SW480 (cell line): ENCODE data around the gene FOXA2.

Experiments used
- DNase-seq: peaks from one replicate; pipeline ENCODE4 v3.0.0-alpha.2; 2016; ENCODE audit warnings: low spot score

The FOXA2 gene

GRCh38 chr20:22583773-22584521, 425 bp downstream of the FOXA2 start:
- peak; percentile 88 for DNase-seq

DNA sequence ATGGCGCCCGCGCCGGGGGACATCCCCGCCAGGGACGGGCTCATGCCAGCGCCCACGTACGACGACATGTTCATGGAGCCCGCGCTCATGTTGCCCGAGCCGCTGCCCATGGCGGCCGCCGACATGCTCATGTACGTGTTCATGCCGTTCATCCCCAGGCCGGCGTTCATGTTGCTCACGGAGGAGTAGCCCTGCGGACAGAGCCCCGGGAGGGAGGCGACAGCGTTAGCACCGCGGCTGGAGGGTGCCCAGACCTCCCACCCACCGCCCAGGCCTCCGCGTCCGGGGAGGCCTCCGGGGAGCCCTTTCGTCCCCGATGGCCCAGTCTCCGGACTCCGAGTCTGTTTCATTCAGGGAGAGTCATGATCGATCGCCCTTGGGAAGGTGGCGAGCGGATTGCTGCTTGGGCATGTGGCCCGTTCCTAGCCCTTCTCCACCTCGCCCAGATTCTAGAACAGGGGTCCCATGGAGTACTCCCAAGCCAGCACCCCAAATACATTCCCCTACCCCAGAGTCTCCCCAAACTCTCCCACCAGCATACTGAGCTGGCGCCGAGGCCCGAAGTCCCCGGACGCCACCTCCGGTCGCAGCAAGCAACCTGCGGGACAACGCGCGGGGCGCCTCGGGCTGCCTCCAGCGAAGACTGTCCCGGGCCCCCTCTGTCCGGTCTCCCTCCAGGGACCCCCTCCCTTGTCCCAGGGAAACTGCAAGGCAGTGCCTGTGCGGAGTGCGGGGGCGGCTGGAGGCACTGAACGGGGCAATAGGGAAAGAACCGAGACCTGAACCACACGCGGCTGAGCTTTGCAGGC, 1.2 kb downstream of the FOXA2 start:
- peak; percentile 18 for DNase-seq

- DNase-seq = no peak
Observed at GRCh38 chr20:22582386-22582963, 1.9 kb downstream of the FOXA2 start.

GRCh38 chr20:22581437-22582385, 2.7 kb downstream of the FOXA2 start:
- no peak for DNase-seq

DNA sequence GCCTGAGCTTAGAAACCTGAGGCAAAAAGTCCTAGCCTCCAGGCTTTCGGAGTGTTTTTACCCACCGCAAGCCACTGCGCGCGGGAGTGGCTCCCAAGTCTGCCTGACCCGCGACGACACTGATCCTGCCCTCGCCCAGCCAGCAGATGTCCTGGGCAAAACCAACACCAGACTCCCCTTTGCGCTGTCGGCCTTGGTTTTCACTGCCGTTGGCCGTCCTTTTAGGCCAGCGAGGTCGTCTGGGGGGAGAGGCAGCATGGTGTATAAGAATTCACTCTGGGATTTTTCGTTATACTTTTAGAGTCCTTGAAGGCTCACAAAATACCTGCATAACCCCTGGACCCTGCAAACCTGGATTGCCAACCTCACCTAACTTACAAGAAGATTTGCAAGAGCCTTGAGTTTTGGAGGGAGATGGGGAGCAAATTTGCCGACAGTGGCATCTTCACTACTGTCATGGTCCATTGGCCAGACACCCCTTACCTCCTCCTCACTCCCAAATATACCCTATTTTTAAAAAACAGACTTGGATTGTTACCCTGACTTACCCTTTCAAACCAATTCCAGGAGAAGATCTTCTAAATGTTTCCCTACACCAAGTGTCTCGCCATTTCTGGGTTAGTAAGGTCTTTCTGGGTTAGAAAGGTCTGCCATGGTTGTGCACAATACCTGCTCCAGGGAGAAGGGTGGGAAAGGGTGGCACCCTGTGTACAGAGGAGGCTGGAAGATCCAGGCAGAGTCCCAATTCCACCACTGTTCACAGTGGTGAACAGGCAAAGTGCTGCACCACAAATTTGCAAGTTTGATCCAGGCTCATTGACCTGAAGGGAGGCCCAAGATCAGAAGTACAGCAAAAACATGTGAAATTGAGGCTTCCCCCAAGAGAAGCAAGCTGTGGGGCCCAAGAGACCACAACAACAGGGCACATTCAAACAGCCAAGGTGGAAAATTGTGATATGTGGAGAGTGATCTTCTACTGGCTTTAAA, 4.4 kb downstream of the FOXA2 start:
- no peak for DNase-seq

DNA sequence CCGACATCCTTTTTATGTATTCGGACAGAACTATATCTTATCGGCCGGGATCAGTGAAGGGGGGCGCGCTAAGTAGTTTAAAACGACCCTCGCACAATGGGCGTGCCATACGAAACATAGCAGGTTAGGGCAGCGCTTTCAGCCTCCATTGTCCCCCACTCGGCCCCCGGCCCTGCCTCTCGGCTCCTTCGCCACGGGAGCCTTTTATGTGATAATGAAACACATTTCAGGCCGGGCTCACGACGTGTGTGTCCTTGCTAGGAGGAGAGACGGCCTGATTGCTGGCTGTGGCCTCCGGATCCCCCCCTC, 5.3 kb downstream of the FOXA2 start:
- no peak for DNase-seq

DNA sequence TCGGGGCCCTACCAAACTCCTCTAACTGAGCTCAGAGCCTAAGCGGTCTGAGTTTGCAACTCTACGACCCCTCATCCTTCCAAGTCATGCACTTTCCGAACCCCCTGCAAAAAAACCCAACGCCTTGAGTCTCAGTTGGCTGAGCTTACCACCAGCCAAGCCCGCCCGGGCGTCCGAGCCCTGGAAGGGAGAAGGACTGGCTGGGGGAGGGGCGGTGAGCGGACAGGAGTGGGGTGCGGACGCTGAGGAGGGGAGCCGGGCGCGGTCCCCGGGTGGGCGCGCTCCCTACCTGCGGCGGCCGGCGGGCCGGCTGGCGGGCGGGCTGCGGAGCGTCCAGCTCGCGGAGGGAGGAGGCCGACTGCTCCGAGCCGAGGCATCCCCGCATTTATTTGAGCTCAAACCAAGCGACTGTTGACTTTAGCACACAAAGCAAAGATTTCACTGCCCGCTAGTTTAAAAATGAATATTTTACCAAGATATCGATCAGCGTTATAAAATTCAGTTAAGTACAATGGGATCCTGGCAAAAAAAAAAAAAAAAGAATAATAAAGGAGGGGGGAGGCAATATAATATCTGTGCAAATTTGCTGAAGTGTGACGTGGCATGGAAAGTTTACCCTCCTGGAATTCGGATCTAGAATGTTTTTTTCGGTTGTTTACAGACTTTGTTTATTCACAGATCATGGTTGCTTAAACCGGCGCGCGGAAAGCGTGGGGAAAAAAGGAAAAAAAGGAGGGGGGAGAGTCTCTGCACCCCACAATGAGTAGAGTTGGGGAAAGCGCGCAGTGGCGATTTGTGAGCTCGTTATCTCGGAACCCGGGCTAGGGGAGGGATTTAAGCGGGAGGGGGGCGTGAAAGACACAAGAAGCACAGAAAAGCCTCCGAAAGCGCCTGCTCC, 5.9 kb downstream of the FOXA2 start:
- DNase-seq = no peak

DNA sequence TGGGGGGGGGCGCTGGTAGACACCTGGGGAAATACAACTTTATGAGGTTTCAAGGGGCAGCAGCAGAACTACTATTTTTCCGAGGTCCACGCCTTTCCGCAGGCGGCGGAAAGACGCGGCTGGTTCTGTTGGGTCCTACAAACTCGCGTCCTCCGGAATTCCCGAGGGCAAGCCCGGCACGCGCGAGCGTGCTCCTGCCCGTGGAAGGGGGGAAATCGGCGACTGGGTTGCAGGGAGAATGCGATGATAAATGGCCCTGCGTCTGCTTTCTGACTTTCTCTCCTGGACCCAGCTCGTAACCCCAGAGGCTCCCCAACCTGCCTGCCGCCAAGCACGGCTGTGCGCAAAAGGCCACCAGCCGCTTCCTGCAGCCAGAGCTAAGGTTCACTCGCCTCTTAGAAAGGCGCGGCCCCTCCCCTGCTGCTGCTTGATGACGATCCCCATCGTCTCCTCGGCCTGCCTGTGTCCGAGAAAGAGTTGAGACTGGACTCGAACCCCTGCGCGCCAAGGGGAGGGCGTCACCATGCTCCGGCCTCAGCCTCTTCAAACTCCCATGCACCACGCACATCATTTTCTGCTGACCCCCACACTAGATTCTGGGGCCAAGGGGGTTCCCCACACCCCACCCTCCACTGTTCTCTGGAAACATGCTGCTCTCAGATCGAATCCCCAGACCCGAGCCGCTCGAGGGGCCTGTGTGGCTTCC, 6.7 kb downstream of the FOXA2 start:
- no peak for DNase-seq

- DNase-seq = no peak
Observed at GRCh38 chr20:22576733-22577514, 7.4 kb downstream of the FOXA2 start.

DNA sequence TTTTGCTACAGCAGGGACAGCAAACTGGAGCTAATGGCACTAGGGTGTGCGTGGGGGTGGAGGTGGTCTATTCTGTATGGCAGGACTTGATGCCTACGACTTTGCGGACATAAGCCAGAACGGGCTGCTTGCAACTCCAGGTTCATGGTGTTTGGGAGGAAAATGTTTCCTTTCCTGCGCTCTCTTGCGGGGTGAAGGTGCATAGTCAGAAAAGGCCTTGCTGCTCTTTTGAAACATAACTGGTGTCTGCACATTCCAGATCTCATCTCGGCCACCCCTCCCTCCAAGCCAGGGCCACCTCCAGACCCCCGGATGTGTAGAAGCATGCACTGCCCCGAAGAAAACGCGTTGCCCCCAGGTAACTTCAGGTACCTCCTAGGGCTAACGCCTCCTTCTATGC, 8.1 kb downstream of the FOXA2 start:
- DNase-seq = no peak

DNA sequence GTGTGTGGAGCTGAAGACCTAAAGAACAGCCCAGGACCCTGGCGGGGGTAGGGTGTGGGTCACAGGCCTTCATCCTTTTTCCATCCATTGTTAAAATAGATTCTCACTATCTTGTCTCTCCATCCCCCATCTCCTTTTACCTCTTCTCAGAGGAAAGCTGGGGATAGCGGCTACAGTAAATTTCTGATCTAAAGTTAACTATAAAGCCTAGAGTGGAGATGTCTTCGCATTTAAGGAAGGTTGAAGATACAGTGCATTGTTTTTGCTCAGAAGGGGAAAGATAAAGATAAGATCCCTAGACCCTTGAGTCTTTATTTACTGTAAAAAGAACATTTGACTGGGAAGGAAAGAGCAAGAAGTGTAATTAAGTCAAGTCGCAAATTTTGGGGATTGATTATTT, 8.6 kb downstream of the FOXA2 start:
- DNase-seq = no peak

- DNase-seq = no peak
Observed at GRCh38 chr20:22575087-22575721, 9.2 kb downstream of the FOXA2 start.

DNA sequence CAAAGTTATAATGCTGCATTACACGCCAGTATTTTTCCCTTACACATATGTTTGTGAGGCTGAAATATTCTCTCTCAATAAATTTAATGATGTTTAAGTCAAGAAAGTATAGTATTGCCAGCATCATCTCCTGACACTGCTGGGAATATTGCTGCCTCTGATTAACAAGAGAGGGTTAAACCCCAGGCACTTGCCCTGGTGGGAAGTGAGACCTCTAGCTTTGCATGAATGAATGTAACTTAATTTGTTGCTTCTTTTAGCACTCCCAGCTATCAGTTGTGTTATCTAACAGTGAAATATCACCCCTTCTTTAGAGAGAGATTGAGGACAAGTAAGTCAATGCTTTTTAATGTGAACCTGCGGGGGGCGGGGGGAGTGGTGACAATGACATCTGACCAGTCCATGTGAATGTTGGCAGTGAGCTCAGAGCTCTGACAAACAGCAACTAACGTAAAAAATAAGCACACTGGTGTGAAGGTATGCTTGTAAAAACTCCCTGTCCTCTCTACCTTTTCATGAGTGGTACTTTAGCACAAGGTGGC, 9.8 kb downstream of the FOXA2 start:
- no peak for DNase-seq

DNA sequence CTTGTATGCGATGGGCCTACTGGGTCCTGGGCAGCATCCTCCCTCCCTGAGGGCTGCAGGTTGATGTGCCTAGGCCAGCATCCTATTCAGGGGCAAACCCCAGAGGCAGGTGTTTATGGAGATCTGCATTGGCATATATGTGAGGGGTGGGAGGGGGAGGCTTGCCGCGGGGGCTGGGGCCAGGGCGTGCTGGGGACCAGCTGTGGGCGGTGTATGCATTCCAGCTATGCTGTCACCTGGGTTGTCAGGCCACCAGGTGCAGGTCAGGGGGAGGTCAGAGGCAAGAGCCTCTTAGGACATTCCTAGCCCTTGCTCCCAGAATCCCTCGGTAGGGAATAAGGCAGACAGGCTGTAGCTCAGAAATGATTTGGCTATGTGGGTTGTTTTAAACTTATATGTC, 11.9 kb downstream of the FOXA2 start:
- DNase-seq = no peak

DNA sequence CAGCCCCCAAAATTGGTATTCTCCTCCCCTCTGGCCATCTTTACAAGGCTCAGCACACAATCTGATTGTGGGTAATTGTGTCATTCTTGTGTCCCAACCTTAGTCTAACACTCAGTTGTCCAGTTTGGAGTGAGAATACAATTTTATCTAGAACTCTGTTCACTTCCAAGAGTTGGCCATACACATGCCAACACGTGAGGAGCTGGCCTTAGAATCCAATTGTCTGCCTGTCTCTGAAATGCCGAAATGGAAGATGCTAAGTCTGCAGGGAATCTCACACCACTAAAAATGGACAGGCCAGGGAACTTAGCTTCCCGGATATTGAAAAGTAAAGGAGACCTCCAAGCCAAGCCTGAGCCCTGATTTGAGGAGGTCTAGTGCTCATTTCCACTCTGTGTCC, 12.3 kb downstream of the FOXA2 start:
- no peak for DNase-seq

GRCh38 chr20:22569353-22569752, 15.0 kb downstream of the FOXA2 start:
- DNase-seq = no peak

DNA sequence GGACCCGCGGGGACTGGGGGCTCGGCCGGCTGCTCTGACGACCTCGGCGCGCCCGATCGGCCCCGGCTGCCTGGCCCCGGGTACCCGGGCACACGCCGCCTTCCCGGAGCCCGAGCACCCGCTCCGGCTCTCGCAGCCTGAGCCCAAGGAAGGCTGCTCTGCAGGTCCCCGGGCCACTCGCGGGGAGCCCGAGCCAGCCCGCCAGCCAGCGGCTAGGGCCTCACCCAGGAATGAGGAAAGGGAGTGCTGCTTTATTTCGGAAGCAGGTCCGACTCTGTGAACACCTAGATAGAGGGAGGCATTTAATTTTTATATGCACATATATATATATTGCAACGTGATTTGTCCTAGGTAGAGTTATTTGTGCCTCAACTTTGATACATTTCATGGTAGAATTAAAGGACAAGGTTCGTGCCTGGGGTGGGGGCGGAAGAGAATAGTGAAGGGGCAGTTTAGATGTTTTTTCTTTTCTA, 15.5 kb downstream of the FOXA2 start:
- DNase-seq = no peak
